Measurements from ENCODE around the gene EPOP. TPM values are rescaled to one million over a fixed set of nuclear protein-coding genes. Genes with fewer than 3 reads are reported as not detected.

Gene EPOP
- polyA plus RNA-seq, 6 donors from 2014 or later = not detected

DNA sequence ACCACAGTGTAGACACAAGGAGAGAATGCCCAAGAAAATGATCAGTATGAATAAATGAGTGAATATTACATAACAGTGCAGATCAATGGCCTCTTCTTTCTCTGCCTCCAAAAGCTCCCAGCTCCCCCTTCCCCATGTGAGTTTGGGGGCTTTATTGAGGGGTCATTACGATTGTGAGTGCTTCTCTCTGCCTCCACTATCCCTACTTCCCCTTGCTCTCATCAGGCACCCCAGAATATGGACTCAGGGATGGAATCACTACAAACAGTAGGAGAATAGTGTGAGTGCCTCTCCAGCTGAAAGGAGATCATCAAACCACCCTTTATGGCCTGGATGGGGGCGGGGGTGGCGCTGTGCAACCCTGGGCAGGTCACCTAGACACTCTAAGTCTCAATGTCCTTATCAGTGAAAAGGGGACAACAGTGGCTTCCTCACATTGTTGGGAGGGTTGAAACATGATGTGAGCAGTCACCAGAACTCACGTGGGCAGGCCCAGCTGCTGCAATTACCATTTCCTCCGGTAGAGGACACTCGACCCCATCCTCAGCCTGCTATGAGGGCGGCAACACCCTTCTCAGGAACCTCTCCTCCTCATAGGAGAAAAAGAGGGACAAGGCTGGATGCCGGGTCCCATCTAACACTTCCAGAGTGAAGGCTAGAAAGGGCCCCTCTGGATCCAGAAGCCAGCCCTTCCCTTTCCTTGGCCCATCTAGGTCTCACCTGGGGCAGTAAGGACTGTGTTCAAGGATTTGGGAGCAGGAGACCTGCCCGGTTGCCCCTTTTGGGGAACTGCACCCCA is 2.1 kb upstream of the EPOP start:
- H3K27ac Mint-ChIP-seq = no peak overlapping the region
- H3K27me3 Mint-ChIP-seq = peaks cover 20 to 36% (median 31%) of the 10 kb centered on the region in 3 donors
- peak; percentile 61 for ATAC-seq (ENCODE audit: low read depth in 2 of 2)
- peak; percentile 74 for DNase-seq
- peak overlapping the region in 5 of 8 donors; percentile 17 to 84 (median 63) for H3K4me3 Mint-ChIP-seq
- peaks cover 14 to 31% (median 26%) of the 10 kb centered on the region in 3 donors for H3K4me1 Mint-ChIP-seq
- H3K36me3 Mint-ChIP-seq = no peaks in the 10 kb centered on the region
- H3K9me3 Mint-ChIP-seq = no peaks in the 10 kb centered on the region

- ATAC-seq (ENCODE audit: low read depth in 2 of 2) = peak; percentile 20 to 24
- H3K36me3 Mint-ChIP-seq = no peaks in the 10 kb centered on the region
- peak; percentile 25 for DNase-seq
- H3K27me3 Mint-ChIP-seq = peaks cover 45 to 63% (median 53%) of the 10 kb centered on the region in 3 donors
- H3K27ac Mint-ChIP-seq = no peak overlapping the region
- no peaks in the 10 kb centered on the region for H3K9me3 Mint-ChIP-seq
- H3K4me1 Mint-ChIP-seq = peaks cover 18 to 41% (median 39%) of the 10 kb centered on the region in 3 donors
- peak overlapping the region in 5 of 8 donors; percentile 33 to 72 (median 68) for H3K4me3 Mint-ChIP-seq
These were observed 576 bp downstream of the EPOP start for GRCh38 chr17:38674014-38674748.

DNA sequence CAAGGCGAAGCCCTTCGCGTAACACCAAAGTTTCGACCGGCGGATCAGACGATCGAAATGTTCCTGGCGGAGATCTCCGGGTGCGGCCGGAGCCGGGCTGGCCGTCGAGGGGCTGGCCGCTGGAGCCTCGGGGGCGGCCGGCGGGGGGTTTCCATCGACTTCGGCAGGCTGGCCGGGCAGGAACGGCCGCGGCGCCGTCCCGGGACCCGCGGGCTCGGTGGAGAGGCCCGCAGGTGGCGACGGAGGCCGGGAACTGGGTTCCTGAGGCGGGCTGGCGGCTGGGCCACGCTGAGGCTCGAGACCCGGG is 1.1 kb downstream of the EPOP start:
- Mint-ChIP-seq H3K27ac (no peak overlapping the region), H3K36me3 (no peaks in the 10 kb centered on the region), H3K27me3 (peaks cover 50 to 68% (median 58%) of the 10 kb centered on the region in 3 donors), H3K4me1 (peaks cover 18 to 41% (median 39%) of the 10 kb centered on the region in 3 donors), H3K4me3 (peak overlapping the region in 2 of 8 donors; percentile 68 to 72), H3K9me3 (no peaks in the 10 kb centered on the region)
- DNase-seq (peak; percentile 24), ATAC-seq (ENCODE audit: low read depth in 2 of 2) (peak; percentile 7 to 13)

DNA sequence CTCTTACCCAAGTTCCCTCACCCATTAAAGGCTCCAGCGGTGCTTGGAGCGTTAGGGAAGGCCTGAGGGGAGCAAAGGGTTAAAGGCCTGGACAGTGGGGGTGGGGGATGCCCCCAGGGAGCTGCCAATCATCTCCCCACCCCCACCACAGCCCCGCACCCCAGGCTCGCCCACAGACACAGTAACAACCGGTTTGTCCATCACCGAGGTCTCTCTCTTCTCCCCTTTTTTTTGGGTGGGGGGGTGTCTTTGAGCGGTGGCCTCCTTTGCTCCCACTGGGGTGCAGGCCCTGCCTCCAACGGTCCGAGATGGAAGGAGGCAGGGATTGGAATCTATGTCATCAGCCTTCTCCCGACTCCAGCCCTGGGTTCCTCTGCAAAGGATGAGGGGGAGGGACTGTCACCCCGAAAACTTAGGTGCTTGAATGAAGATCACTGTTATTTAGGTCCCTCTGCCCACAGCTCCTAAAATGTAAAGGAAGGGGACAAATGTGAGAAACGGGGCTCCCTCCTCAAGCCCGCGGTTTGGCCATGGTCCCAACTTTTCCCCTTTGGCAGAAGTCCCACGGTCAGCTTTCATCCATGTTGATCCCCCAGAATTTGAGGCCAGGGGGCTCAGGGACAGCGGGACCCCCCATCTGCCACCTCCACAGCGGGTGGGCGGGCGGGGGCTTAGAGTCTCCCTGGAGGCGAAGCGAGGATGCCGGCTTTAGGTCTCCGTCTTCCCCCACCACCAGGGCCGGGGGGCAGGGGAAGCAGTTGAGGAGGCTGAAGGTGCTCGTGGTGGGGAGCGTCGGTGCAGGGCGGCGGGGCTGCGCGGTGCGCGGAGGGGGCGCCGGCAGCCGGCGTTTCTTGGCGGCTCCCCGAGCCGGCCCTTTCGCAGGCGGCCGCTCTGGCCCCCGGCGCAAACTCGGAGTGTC is 1.7 kb downstream of the EPOP start:
- DNase-seq (no peak), ATAC-seq (ENCODE audit: low read depth in 2 of 2) (no peak)
- H3K36me3 Mint-ChIP-seq = no peaks in the 10 kb centered on the region
- H3K4me3 Mint-ChIP-seq = peak overlapping the region; percentile 32 to 85 (median 63)
- H3K9me3 Mint-ChIP-seq = no peaks in the 10 kb centered on the region
- peaks cover 18 to 41% (median 39%) of the 10 kb centered on the region in 3 donors for H3K4me1 Mint-ChIP-seq
- peaks cover 54 to 74% (median 65%) of the 10 kb centered on the region in 3 donors for H3K27me3 Mint-ChIP-seq
- H3K27ac Mint-ChIP-seq = peak overlapping the region in 1 of 6 donors; percentile 47

DNA sequence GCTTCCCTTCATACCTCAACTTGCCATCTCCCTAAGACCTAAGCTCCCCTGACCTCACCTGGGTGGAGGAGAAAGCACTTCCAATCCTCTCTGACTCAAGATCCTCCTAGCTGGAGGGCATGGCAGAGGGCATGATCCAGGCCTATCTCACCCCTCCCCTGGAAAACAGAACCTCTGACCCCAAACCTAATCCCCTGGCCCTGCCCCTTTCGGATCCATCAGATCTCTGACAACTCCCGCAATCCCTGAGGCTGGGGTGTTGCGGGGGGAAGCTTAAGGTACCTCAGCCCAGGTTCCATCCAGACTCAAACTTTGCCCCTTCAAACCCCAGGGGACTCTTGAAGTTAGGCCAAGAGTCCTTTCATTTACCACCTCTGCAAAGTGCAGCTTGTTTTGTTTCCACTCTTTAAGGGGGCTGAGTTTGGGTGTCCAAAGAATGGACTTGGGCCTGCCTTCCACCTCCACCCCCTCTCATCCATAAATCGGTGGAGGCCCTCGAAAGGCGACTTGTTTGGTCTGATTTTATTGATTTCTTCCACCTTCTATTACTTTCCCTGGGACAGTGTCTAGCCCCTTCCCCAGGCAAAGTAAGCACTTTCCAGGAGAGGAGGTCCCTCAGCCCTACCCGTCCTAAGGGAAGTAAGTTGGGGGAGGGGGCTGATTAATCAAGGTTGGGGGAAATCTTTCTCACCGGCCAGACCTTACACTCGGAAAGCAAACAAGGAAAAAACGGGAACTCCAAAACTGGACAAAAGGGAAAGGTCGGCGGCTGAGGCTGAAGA is 2.6 kb downstream of the EPOP start:
- no peak for ATAC-seq (ENCODE audit: low read depth in 2 of 2)
- Mint-ChIP-seq H3K4me3 (peak overlapping the region in 6 of 8 donors; percentile 34 to 78 (median 43)), H3K36me3 (no peaks in the 10 kb centered on the region), H3K27ac (peak overlapping the region in 2 of 6 donors; percentile 42 to 70), H3K4me1 (peaks cover 23 to 42% (median 42%) of the 10 kb centered on the region in 3 donors), H3K9me3 (no peaks in the 10 kb centered on the region), H3K27me3 (peaks cover 59 to 83% (median 74%) of the 10 kb centered on the region in 3 donors)
- DNase-seq = no peak

- Mint-ChIP-seq H3K4me1 (peaks cover 14 to 23% (median 21%) of the 10 kb centered on the region in 3 donors), H3K27me3 (peaks cover 50 to 68% (median 62%) of the 10 kb centered on the region in 3 donors), H3K36me3 (peaks cover 0 to 4% of the 10 kb centered on the region in 2 donors), H3K4me3 (peak overlapping the region in 1 of 8 donors; percentile 40), H3K9me3 (peaks cover 0 to under 1% (median 0%) of the 10 kb centered on the region in 7 donors), H3K27ac (peak overlapping the region in 1 of 6 donors; percentile 84)
- ATAC-seq (ENCODE audit: low read depth in 2 of 2) (no peak), DNase-seq (no peak)
These were observed 5.2 kb downstream of the EPOP start for GRCh38 chr17:38669520-38669919.

- no peak overlapping the region for H3K27ac Mint-ChIP-seq
- H3K4me1 Mint-ChIP-seq = peaks cover 11 to 23% (median 19%) of the 10 kb centered on the region in 3 donors
- peak overlapping the region in 1 of 8 donors; percentile 45 for H3K4me3 Mint-ChIP-seq
- peaks cover 0 to 8% of the 10 kb centered on the region in 2 donors for H3K36me3 Mint-ChIP-seq
- H3K9me3 Mint-ChIP-seq = peaks cover 0 to 3% (median 0%) of the 10 kb centered on the region in 7 donors
- ATAC-seq (ENCODE audit: low read depth in 2 of 2) = no peak
- peaks cover 53 to 78% (median 68%) of the 10 kb centered on the region in 3 donors for H3K27me3 Mint-ChIP-seq
- no peak for DNase-seq
These were observed 7.0 kb downstream of the EPOP start for GRCh38 chr17:38667787-38668122.

GRCh38 chr17:38667099-38667786 is 7.5 kb downstream of the EPOP start:
- DNase-seq (peak; percentile 50), ATAC-seq (ENCODE audit: low read depth in 2 of 2) (peak; percentile 61 to 70)
- H3K4me1 Mint-ChIP-seq = peaks cover 11 to 23% (median 17%) of the 10 kb centered on the region in 3 donors
- peaks cover 0 to 3% (median 0%) of the 10 kb centered on the region in 7 donors for H3K9me3 Mint-ChIP-seq
- peak overlapping the region in 1 of 8 donors; percentile 45 for H3K4me3 Mint-ChIP-seq
- no peak overlapping the region for H3K27ac Mint-ChIP-seq
- H3K27me3 Mint-ChIP-seq = peaks cover 53 to 78% (median 68%) of the 10 kb centered on the region in 3 donors
- peaks cover 0 to 8% of the 10 kb centered on the region in 2 donors for H3K36me3 Mint-ChIP-seq

- Mint-ChIP-seq H3K9me3 (peaks cover 0 to 3% (median 0%) of the 10 kb centered on the region in 7 donors), H3K36me3 (peaks cover 0 to 8% of the 10 kb centered on the region in 2 donors), H3K4me3 (no peak overlapping the region), H3K27me3 (peaks cover 32 to 71% (median 59%) of the 10 kb centered on the region in 3 donors), H3K4me1 (peaks cover 3 to 6% (median 5%) of the 10 kb centered on the region in 3 donors), H3K27ac (peak overlapping the region in 1 of 6 donors; percentile 65)
- no peak for DNase-seq
- ATAC-seq (ENCODE audit: low read depth in 2 of 2) = no peak
These were observed 10.7 kb downstream of the EPOP start for GRCh38 chr17:38663964-38664644.

GRCh38 chr17:38663125-38663751 is 11.5 kb downstream of the EPOP start:
- peaks cover 0 to 8% of the 10 kb centered on the region in 2 donors for H3K36me3 Mint-ChIP-seq
- H3K4me3 Mint-ChIP-seq = no peak overlapping the region
- ATAC-seq (ENCODE audit: low read depth in 2 of 2) (peak; percentile 48 to 71), DNase-seq (no peak)
- no peak overlapping the region for H3K27ac Mint-ChIP-seq
- peaks cover 3 to 12% (median 11%) of the 10 kb centered on the region in 3 donors for H3K4me1 Mint-ChIP-seq
- H3K27me3 Mint-ChIP-seq = peaks cover 28 to 71% (median 59%) of the 10 kb centered on the region in 3 donors
- peaks cover 0 to 3% (median 0%) of the 10 kb centered on the region in 7 donors for H3K9me3 Mint-ChIP-seq
